Caco-2 (cell line): ENCODE data around the gene FOXB1. TPM values are rescaled to one million over a fixed set of nuclear protein-coding genes. Genes with fewer than 3 reads are reported as not detected.

Experiments used
- BruUV-seq: library from RNA; stranded (reverse); fragments of 400-500 nt; replicated peaks from 2 replicates; lab custom pipeline; 2021; lab: Mats Ljungman, UMichigan
- CTCF ChIA-PET: fragments of 300-600 bp; sonication (Branson Sonifier 250); formaldehyde crosslinking; loops from one replicate; lab custom pipeline; 2022; ENCODE audit warnings: antibody characterized with exemption; lab: Charles Lee
- POLR2A ChIA-PET: fragments of 300-600 bp; sonication (Branson Sonifier 250); formaldehyde crosslinking; loops from one replicate; lab custom pipeline; 2022; ENCODE audit warnings: antibody characterized with exemption; lab: Charles Lee
- DNase-seq, 2 experiments: peaks; one replicate each; pipeline versions ENCODE4 v3.0.0 to v3.0.0-alpha.2; 2020 to 2022
- H3K27me3 ChIP-seq: replicated peaks from 2 replicates; pipeline ENCODE4 v1.6.0; 2011; ENCODE audit warnings: low read length; ENCODE audit not compliant: control insufficient read depth, insufficient read depth
- H3K36me3 ChIP-seq: 2 replicates; pipeline ENCODE4 v1.5.1; 2011; ENCODE audit warnings: low read length; ENCODE audit not compliant: control insufficient read depth, insufficient read depth
- H3K4me1 ChIP-seq: fragments of 250-450 bp; sonication (Bioruptor Pico); 2 replicates; pipeline ENCODE4 v1.5.1; 2020; ENCODE audit warnings: mild to moderate bottlenecking
- H3K4me3 ChIP-seq: 2 replicates; pipeline ENCODE4 v1.5.1; 2011; ENCODE audit warnings: low read depth, mild to moderate bottlenecking, control low read depth, low read length
- H3K9me3 ChIP-seq: fragments of 250-450 bp; sonication (Bioruptor Pico); 2 replicates; pipeline ENCODE4 v1.5.1; 2020; ENCODE audit warnings: mild to moderate bottlenecking, moderate library complexity
- H3K27ac Mint-ChIP-seq: one replicate; pipeline ENCODE4 v1.8.0; 2022; ENCODE audit warnings: mixed read lengths; ENCODE audit not compliant: unreplicated experiment
- H3K27me3 Mint-ChIP-seq: one replicate; pipeline ENCODE4 v1.8.0; 2022; ENCODE audit warnings: mixed read lengths; ENCODE audit not compliant: insufficient read depth, unreplicated experiment
- H3K36me3 Mint-ChIP-seq: one replicate; pipeline ENCODE4 v1.8.0; 2022; ENCODE audit warnings: mild to moderate bottlenecking, mixed read lengths; ENCODE audit not compliant: insufficient read depth, unreplicated experiment
- H3K4me1 Mint-ChIP-seq: one replicate; pipeline ENCODE4 v1.8.0; 2022; ENCODE audit warnings: low read depth, mixed read lengths; ENCODE audit not compliant: unreplicated experiment
- H3K4me3 Mint-ChIP-seq: one replicate; pipeline ENCODE4 v1.8.0; 2022; ENCODE audit warnings: mild to moderate bottlenecking, moderate library complexity, mixed read lengths; ENCODE audit not compliant: unreplicated experiment
- H3K9me3 Mint-ChIP-seq: one replicate; pipeline ENCODE4 v1.8.0; 2022; ENCODE audit warnings: mixed read lengths; ENCODE audit not compliant: unreplicated experiment
- CTCF ChIP-seq, 2 experiments: fragments of 200-600 bp in 1 of 2; IDR thresholded peaks; 1 replicate in 1 of 2; 2 replicates in 1 of 2; pipeline versions ENCODE4 v1.5.1 to v1.8.0; 2011 to 2022; ENCODE audit warnings: antibody characterized with exemption in 1 of 2, control low read depth in 1 of 2, inconsistent platforms in 1 of 2, low read depth in 1 of 2, low read length in 1 of 2, mild to moderate bottlenecking in 1 of 2, moderate library complexity in 1 of 2; ENCODE audit not compliant: insufficient read depth in 1 of 2, severe bottlenecking in 1 of 2, unreplicated experiment in 1 of 2
- intact Hi-C: fragments of 100-400 bp; cut with micrococcal nuclease; formaldehyde crosslinking; loops from one replicate; pipeline ENCODE4 v1.10.0; 2022; ENCODE audit not compliant: unreplicated experiment
- total RNA-seq: library from RNA; stranded (reverse); gene quantifications from 2 replicates; pipeline ENCODE4 v1.2.3, GENCODE V29; 2022

The FOXB1 gene
- total RNA-seq, 1 experiment from 2014 or later = not detected

GRCh38 chr15:60054472-60054871, 50.4 kb downstream of the FOXB1 start:
- H3K9me3 ChIP-seq = no peaks in the 10 kb centered on the region
- Mint-ChIP-seq H3K4me1 (no peaks in the 10 kb centered on the region), H3K36me3 (no peaks in the 10 kb centered on the region), H3K9me3 (peaks cover 15% of the 10 kb centered on the region), H3K27ac (no peak overlapping the region), H3K4me3 (no peak overlapping the region), H3K27me3 (peaks cover 6% of the 10 kb centered on the region)
- BruUV-seq = no TSS peak
- TF ChIP-seq CTCF (IDR thresholded peaks at IDR 0.05; ENCODE audit: insufficient read depth in 1 of 2, low read depth in 1 of 2, low read length in 1 of 2, severe bottlenecking in 1 of 2, unreplicated experiment in 1 of 2) = no peak
- H3K36me3 ChIP-seq = no peaks in the 10 kb centered on the region
- H3K4me3 ChIP-seq = no peak overlapping the region
- POLR2A ChIA-PET = no interaction called here
- CTCF ChIA-PET = no interaction called here
- H3K4me1 ChIP-seq = no peaks in the 10 kb centered on the region
- no peaks in the 10 kb centered on the region for H3K27me3 ChIP-seq
- no peak for DNase-seq
- intact Hi-C loops = no loop called here
